Measurements from ENCODE around the gene AKT1.

AKT1 gene

GRCh38 chr14:104795781-104796686, 486 bp upstream of the AKT1 start:
- H3K27me3 ChIP-seq (ENCODE audit: control insufficient read depth, low read length), result peaks cover 47% of the 10 kb centered on the region
- H3K9me2 ChIP-seq (replicated peaks; ENCODE audit: control insufficient read depth, low read length), result no peaks in the 10 kb centered on the region
- peaks cover 23% of the 10 kb centered on the region for H3K4me1 ChIP-seq (ENCODE audit: control insufficient read depth, low read length)
- no peak overlapping the region for H3K27ac ChIP-seq (ENCODE audit: low read depth, low read length)
- TF ChIP-seq EZH2phosphoT487 (IDR thresholded peaks at IDR 0.05; ENCODE audit: borderline replicate concordance, low read length), result no peak
- TF ChIP-seq CTCF (IDR thresholded peaks at IDR 0.05; ENCODE audit: low read depth, low read length, poor library complexity, severe bottlenecking), result no peak
- H3K4me3 ChIP-seq (ENCODE audit: low read length), result peak overlapping the region; percentile 72
- H3F3A ChIP-seq (ENCODE audit: control insufficient read depth, insufficient read depth), result peaks cover 12% of the 10 kb centered on the region
- peaks cover 14% of the 10 kb centered on the region for H4K20me1 ChIP-seq (ENCODE audit: control insufficient read depth, insufficient read depth, low read depth, low read length)
- no peaks in the 10 kb centered on the region for H3K9me3 ChIP-seq (ENCODE audit: control insufficient read depth, insufficient read depth, low read length)
- H3K4me2 ChIP-seq (ENCODE audit: low read length), result peak overlapping the region; percentile 76
- peaks cover 40% of the 10 kb centered on the region for H3K79me2 ChIP-seq (ENCODE audit: control insufficient read depth, low read length)
- H3K36me3 ChIP-seq (ENCODE audit: control insufficient read depth, low read length), result peaks cover 18% of the 10 kb centered on the region

GRCh38 chr14:104794631-104794992, 936 bp downstream of the AKT1 start:
- Histone ChIP-seq H3K27me3 (ENCODE audit: control insufficient read depth, low read length) (peaks cover 38% of the 10 kb centered on the region), H3K9me2 (replicated peaks; ENCODE audit: control insufficient read depth, low read length) (no peaks in the 10 kb centered on the region), H3K4me1 (ENCODE audit: control insufficient read depth, low read length) (peaks cover 19% of the 10 kb centered on the region), H3K27ac (ENCODE audit: low read depth, low read length) (0 out of 2 replicates have a peak overlapping the region, but pooled peaks have one; percentile 3), H3K36me3 (ENCODE audit: control insufficient read depth, low read length) (peaks cover 29% of the 10 kb centered on the region), H3K9me3 (ENCODE audit: control insufficient read depth, insufficient read depth, low read length) (no peaks in the 10 kb centered on the region), H3K4me3 (ENCODE audit: low read length) (peak overlapping the region; percentile 99), H4K20me1 (ENCODE audit: control insufficient read depth, insufficient read depth, low read depth, low read length) (peaks cover 14% of the 10 kb centered on the region), H3K4me2 (ENCODE audit: low read length) (peak overlapping the region; percentile 99), H3F3A (ENCODE audit: control insufficient read depth, insufficient read depth) (peaks cover 8% of the 10 kb centered on the region), H3K79me2 (ENCODE audit: control insufficient read depth, low read length) (peaks cover 49% of the 10 kb centered on the region)
- TF ChIP-seq EZH2phosphoT487 (IDR thresholded peaks at IDR 0.05; ENCODE audit: borderline replicate concordance, low read length) (no peak), CTCF (IDR thresholded peaks at IDR 0.05; ENCODE audit: low read depth, low read length, poor library complexity, severe bottlenecking) (no peak)

GRCh38 chr14:104794099-104794498, 1.4 kb downstream of the AKT1 start:
- H3K9me2 ChIP-seq (replicated peaks; ENCODE audit: control insufficient read depth, low read length), result no peaks in the 10 kb centered on the region
- H3K27ac ChIP-seq (ENCODE audit: low read depth, low read length), result no peak overlapping the region
- H3F3A ChIP-seq (ENCODE audit: control insufficient read depth, insufficient read depth), result peaks cover 4% of the 10 kb centered on the region
- H3K4me2 ChIP-seq (ENCODE audit: low read length), result peak overlapping the region; percentile 99
- peaks cover 55% of the 10 kb centered on the region for H3K79me2 ChIP-seq (ENCODE audit: control insufficient read depth, low read length)
- peaks cover 33% of the 10 kb centered on the region for H3K27me3 ChIP-seq (ENCODE audit: control insufficient read depth, low read length)
- peaks cover 33% of the 10 kb centered on the region for H3K36me3 ChIP-seq (ENCODE audit: control insufficient read depth, low read length)
- peaks cover 19% of the 10 kb centered on the region for H3K4me1 ChIP-seq (ENCODE audit: control insufficient read depth, low read length)
- peaks cover 14% of the 10 kb centered on the region for H4K20me1 ChIP-seq (ENCODE audit: control insufficient read depth, insufficient read depth, low read depth, low read length)
- no peaks in the 10 kb centered on the region for H3K9me3 ChIP-seq (ENCODE audit: control insufficient read depth, insufficient read depth, low read length)
- H3K4me3 ChIP-seq (ENCODE audit: low read length), result peak overlapping the region; percentile 99
- TF ChIP-seq EZH2phosphoT487 (IDR thresholded peaks at IDR 0.05; ENCODE audit: borderline replicate concordance, low read length) (no peak), CTCF (IDR thresholded peaks at IDR 0.05; ENCODE audit: low read depth, low read length, poor library complexity, severe bottlenecking) (no peak)

Measured in DOHH2 (cell line).